Esophagus (tissue), 2 donors: ENCODE results near the gene TNRC18. TPM values are rescaled to one million over a fixed set of nuclear protein-coding genes. Genes with fewer than 3 reads are reported as not detected.
"Not testable (repeated sequence)": the region's sequence is repeated elsewhere in the genome, so short reads cannot be mapped to it uniquely, and the experiment has no call there.

Experiments used
- H3K27ac ChIP-seq, 2 donors: one replicate each; pipeline ENCODE4 v1.5.1; 2013; ENCODE audit warnings: low read depth in 2 of 2, mild to moderate bottlenecking in 2 of 2, inconsistent platforms in 1 of 2, low read length in 1 of 2, moderate library complexity in 1 of 2
- H3K27me3 ChIP-seq, 2 donors: one replicate each; pipeline ENCODE4 v1.6.1; 2013; ENCODE audit warnings: low read length in 2 of 2, control low read depth in 1 of 2, mild to moderate bottlenecking in 1 of 2; ENCODE audit not compliant: insufficient read depth in 2 of 2, control insufficient read depth in 1 of 2
- H3K36me3 ChIP-seq, 2 donors: one replicate each; pipeline ENCODE4 v1.6.1; 2013; ENCODE audit warnings: low read length in 1 of 2; ENCODE audit not compliant: control insufficient read depth in 2 of 2, insufficient read depth in 2 of 2
- H3K4me1 ChIP-seq, 2 donors: one replicate each; pipeline ENCODE4 v1.6.1; 2013; ENCODE audit warnings: low read length in 1 of 2; ENCODE audit not compliant: control insufficient read depth in 2 of 2, insufficient read depth in 2 of 2
- H3K4me3 ChIP-seq, 2 donors: one replicate each; pipeline ENCODE4 v1.5.1; 2013; ENCODE audit warnings: low read length in 2 of 2, mild to moderate bottlenecking in 2 of 2, low read depth in 1 of 2, moderate library complexity in 1 of 2
- H3K9me3 ChIP-seq, 2 donors: one replicate each; pipeline ENCODE4 v1.6.1; 2013; ENCODE audit warnings: mild to moderate bottlenecking in 2 of 2, low read depth in 1 of 2, low read length in 1 of 2, moderate library complexity in 1 of 2; ENCODE audit not compliant: control insufficient read depth in 2 of 2, insufficient read depth in 1 of 2
- WGBS, 2 donors: extraction: QIAGEN DNeasy Blood & Tissue Kit; methylation state at CpG; one replicate each; pipeline ENCODE4 v1.1.7; 2013; 5-methylcytosine and 5-hydroxymethylcytosine counted together
- polyA plus RNA-seq, 2 donors: library from polyadenylated mRNA; stranded (reverse); fragments of 200-250 nt; gene quantifications; one replicate each; pipeline ENCODE4 v1.2.3, GENCODE V29; 2013
- donor health status: healthy with polysubstance abuse.
- donor health status: Bipolar disorder and iron deficiency.

Gene TNRC18
- polyA plus RNA-seq, 2 donors: 18.0 to 34.0 TPM

GRCh38 chr7:5320802-5321396 lies 102.7 kb downstream of the TNRC18 start:
- no peak overlapping the region for H3K4me3 ChIP-seq
- H3K27ac ChIP-seq: no peak overlapping the region
- 97 to 98% methylated on average over 33 of the region's 33 CpGs for WGBS, 2 donors
- H3K4me1 ChIP-seq: no peaks in the 10 kb centered on the region
- peaks cover 0 to 6% of the 10 kb centered on the region in 2 donors for H3K9me3 ChIP-seq
- no peaks in the 10 kb centered on the region for H3K27me3 ChIP-seq
- H3K36me3 ChIP-seq: peaks cover 11 to 40% of the 10 kb centered on the region in 2 donors

GRCh38 chr7:5320391-5320790 lies 103.2 kb downstream of the TNRC18 start:
- peaks cover 0 to 6% of the 10 kb centered on the region in 2 donors for H3K9me3 ChIP-seq
- whole genome bisulfite sequencing, 2 donors: 95% methylated on average over 7 to 13 of the region's 13 CpGs
- H3K4me1 ChIP-seq: no peaks in the 10 kb centered on the region
- H3K27me3 ChIP-seq: no peaks in the 10 kb centered on the region
- no peak overlapping the region for H3K27ac ChIP-seq
- no peak overlapping the region for H3K4me3 ChIP-seq
- peaks cover 10 to 45% of the 10 kb centered on the region in 2 donors for H3K36me3 ChIP-seq

- peaks cover 0 to 38% of the 10 kb centered on the region in 2 donors for H3K36me3 ChIP-seq
These were observed 105.0 kb downstream of the TNRC18 start for GRCh38 chr7:5318613-5319012.

DNA sequence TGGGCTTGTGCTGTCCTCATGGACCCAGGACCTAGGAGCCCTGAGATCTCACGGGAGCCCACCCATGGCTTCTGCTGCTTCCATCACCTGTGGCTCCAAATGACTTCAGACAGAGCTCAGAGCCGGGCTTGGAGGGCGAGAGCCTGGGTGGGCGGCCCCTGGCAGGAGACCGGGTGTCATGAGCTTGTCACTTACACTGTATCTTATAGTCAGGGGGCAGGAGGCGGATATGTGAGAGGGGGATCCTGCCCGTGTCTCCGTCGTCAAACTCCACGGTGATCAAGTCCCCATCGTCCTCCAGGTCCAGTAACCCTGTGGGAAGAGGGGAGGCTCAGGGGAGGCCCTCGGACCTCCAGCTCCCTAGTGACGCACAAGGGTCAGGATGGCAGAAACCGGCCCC lies 107.9 kb downstream of the TNRC18 start:
- Histone ChIP-seq H3K9me3 (peaks cover 0 to 6% of the 10 kb centered on the region in 2 donors), H3K36me3 (peaks cover 3 to 33% of the 10 kb centered on the region in 2 donors), H3K27ac (no peak overlapping the region), H3K27me3 (no peaks in the 10 kb centered on the region), H3K4me3 (no peak overlapping the region), H3K4me1 (no peaks in the 10 kb centered on the region)
- 95 to 96% methylated on average over 14 of the region's 14 CpGs for WGBS, 2 donors

More at GRCh38 chr7:5318613-5319012, 105.0 kb downstream of the TNRC18 start:
- not testable (repeated sequence) for H3K4me1 ChIP-seq, H3K27me3 ChIP-seq, H3K4me3 ChIP-seq, H3K27ac ChIP-seq, H3K9me3 ChIP-seq
- WGBS, 2 donors: 95 to 96% methylated on average over 5 of the region's 5 CpGs

DNA sequence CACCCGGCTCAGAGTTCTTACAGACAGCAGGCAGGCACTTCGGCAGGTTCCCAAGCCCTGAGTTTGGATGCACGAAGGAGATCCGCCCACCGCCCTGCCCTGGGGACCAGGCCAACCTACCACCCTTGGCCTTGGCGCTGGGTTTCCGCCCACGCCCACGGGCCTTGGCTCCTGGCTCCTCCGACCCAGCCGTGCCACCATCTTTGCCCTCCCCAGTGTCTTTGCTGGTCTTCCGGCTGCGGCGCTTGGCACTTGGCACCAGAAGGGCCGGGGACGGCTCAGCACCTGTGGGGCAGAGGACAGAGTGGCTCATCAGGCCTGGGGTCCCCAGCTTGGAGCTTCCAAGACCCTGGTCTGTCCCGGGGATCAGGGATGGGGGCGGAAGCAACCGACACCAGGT lies 108.8 kb downstream of the TNRC18 start:
- 74 to 79% methylated on average over 19 of the region's 19 CpGs for WGBS, 2 donors
- Histone ChIP-seq H3K27ac (no peak overlapping the region), H3K36me3 (peaks cover 6 to 29% of the 10 kb centered on the region in 2 donors), H3K4me3 (no peak overlapping the region), H3K4me1 (no peaks in the 10 kb centered on the region), H3K27me3 (no peaks in the 10 kb centered on the region), H3K9me3 (peaks cover 0 to 4% of the 10 kb centered on the region in 2 donors)

DNA sequence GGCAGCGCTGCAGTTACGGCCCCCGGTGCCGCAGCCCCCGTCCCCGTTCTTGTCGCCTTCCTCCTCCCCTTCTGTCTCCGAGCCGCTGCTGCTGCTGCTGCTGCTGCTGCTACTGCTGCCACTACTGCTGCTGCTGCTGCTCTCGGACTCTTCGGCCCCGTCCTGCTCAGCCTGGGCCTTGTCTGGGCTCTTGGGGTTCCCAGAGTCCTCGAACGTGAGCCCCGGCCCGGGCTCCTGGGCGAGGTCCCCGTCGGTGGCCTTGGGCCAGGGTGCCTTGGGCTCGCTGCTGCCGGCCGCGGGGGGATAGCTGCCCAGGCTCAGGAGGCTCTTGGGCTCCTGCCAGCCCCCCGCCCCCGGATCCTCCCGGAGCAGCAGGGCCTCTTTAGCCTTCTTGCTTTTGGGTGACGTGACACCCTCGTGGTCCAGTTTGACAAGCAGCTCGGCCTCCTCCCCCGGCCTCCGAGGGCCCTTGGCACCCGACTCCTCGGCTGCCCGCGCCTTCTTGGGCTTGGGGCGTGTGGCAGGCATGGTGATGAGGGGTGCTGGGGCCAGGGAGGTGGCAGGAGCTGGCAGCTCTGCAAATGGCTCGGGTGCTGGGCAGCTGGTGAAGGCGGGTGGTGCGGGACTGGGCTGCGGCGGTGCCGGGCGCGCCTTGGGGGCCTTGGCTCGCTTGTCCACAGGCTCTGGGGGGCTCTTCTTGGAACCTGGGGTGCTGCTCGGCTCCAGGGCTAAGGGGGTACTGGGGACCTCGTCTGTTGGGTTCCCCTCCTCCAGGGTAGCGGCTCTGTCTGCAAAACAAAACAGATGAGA lies 110.4 kb downstream of the TNRC18 start:
- H3K9me3 ChIP-seq: not testable (repeated sequence)
- 73 to 79% methylated on average over 35 to 48 of the region's 48 CpGs for WGBS, 2 donors
- H3K36me3 ChIP-seq: peaks cover 6 to 32% of the 10 kb centered on the region in 2 donors

DNA sequence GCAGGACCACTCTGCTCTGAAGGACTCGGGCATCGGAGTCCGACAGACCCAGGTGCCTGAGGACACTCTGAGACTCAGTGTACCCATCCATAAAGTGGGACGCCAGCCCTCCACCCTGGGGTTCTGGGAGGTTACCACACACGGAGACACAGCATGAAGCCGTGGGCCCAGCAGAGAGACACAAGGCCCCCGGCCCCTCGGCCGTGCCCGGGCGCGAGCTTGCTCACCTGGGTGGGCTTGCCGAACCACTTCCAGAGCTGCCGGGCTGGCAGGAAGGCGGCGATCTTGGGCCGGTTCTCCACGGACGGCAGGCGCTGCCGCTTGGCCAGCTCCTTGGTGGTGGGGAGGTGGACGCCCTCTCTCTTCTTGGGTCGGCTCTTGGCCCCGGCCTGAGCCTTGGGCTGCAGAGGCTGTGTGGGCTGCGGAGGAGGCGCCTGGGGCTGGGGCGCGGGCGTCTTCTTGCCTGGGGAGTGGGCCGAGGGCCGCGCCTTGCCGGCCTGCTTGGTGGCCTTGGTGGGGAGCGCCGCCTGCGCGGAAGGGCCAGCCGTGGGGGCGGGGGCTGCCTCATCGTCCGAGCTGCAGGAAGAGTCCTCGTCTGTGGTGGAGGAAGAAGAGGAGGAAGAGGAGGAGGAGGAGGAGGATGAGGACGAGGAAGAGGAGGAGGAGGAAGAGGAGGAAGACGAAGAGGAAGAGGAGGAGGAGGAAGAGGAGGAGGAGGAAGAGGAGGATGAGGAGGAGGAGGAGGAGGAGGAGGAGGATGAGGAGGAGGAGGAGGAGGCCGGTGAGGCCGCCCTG lies 111.2 kb downstream of the TNRC18 start:
- H3K27me3 ChIP-seq, H3K9me3 ChIP-seq, H3K4me3 ChIP-seq, H3K27ac ChIP-seq, H3K4me1 ChIP-seq: not testable (repeated sequence)
- peaks cover 10 to 40% of the 10 kb centered on the region in 2 donors for H3K36me3 ChIP-seq
- 88 to 92% methylated on average over 28 to 38 of the region's 46 CpGs for WGBS, 2 donors

More for the DNA sequence above, 110.4 kb downstream of the TNRC18 start:
- H3K4me3 ChIP-seq, H3K27ac ChIP-seq, H3K4me1 ChIP-seq, H3K27me3 ChIP-seq: not testable (repeated sequence)

DNA sequence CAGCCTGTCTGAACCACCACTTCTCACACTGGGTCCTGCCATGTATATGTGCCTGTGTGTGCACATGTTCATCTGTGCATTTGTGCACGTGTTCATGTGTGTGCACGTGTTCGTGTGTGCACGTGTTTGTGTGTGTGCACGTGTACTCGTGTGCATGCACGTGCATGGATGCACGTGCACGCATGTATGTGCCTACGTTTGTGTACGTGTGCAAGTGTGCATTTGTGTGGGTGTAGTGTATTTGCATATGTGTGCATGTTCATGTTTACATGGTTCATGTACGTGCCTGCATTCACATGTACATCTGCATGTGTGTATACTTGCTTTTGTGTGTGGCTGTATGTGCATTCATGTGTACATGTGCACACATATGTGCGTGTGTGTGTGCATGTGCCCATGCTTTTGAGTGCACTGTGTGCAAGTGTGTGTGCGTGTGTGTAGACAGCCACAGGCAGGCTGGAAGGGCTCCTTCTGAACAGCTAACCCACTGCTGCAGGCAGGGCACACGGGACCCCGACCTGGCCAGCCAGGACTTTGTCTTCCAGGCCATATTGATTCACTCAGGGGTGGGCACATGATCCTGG lies 112.7 kb downstream of the TNRC18 start:
- no peak overlapping the region for H3K4me3 ChIP-seq
- H3K36me3 ChIP-seq: peaks cover 12 to 38% of the 10 kb centered on the region in 2 donors
- H3K27me3 ChIP-seq: no peaks in the 10 kb centered on the region
- WGBS, 2 donors: 93 to 95% methylated on average over 14 to 16 of the region's 16 CpGs
- H3K4me1 ChIP-seq: no peaks in the 10 kb centered on the region
- no peaks in the 10 kb centered on the region for H3K9me3 ChIP-seq
- no peak overlapping the region for H3K27ac ChIP-seq

GRCh38 chr7:5309146-5309545 lies 114.5 kb downstream of the TNRC18 start:
- Histone ChIP-seq H3K4me3 (no peak overlapping the region), H3K4me1 (no peaks in the 10 kb centered on the region), H3K27ac (no peak overlapping the region), H3K9me3 (no peaks in the 10 kb centered on the region), H3K36me3 (peaks cover 12 to 28% of the 10 kb centered on the region in 2 donors), H3K27me3 (no peaks in the 10 kb centered on the region)
- 93 to 94% methylated on average over 25 of the region's 25 CpGs for WGBS, 2 donors
